ENCODE data around the gene FBXW4.

The FBXW4 gene

GRCh38 chr10:101724446-101724845 lies 29.5 kb upstream of the FBXW4 start:
- no peak for TF ChIP-seq CTCF (IDR thresholded peaks at IDR 0.05; ENCODE audit: low read depth, low read length)

GRCh38 chr10:101723176-101723575 lies 28.2 kb upstream of the FBXW4 start:
- TF ChIP-seq CTCF (IDR thresholded peaks at IDR 0.05; ENCODE audit: low read depth, low read length) = no peak
- DNase-seq (ENCODE audit: extremely low read depth, low read depth) = no peak

More at GRCh38 chr10:101724446-101724845, 29.5 kb upstream of the FBXW4 start:
- DNase-seq (ENCODE audit: extremely low read depth, low read depth) = no peak

- no peak for DNase-seq (ENCODE audit: extremely low read depth, low read depth)
- TF ChIP-seq CTCF (IDR thresholded peaks at IDR 0.05; ENCODE audit: low read depth, low read length) = no peak
Measured at GRCh38 chr10:101721806-101722205, 26.8 kb upstream of the FBXW4 start.

- no peak for TF ChIP-seq CTCF (IDR thresholded peaks at IDR 0.05; ENCODE audit: low read depth, low read length)
Measured at GRCh38 chr10:101720606-101721230, 25.7 kb upstream of the FBXW4 start.

GRCh38 chr10:101718690-101719275 lies 23.8 kb upstream of the FBXW4 start:
- no peak for TF ChIP-seq CTCF (IDR thresholded peaks at IDR 0.05; ENCODE audit: low read depth, low read length)
- no peak for DNase-seq (ENCODE audit: extremely low read depth, low read depth)

More at GRCh38 chr10:101720606-101721230, 25.7 kb upstream of the FBXW4 start:
- no peak for DNase-seq (ENCODE audit: extremely low read depth, low read depth)

- no peak for TF ChIP-seq CTCF (IDR thresholded peaks at IDR 0.05; ENCODE audit: low read depth, low read length)
- no peak for DNase-seq (ENCODE audit: extremely low read depth, low read depth)
Measured at GRCh38 chr10:101716891-101717659, 22.1 kb upstream of the FBXW4 start.

- no peak for TF ChIP-seq CTCF (IDR thresholded peaks at IDR 0.05; ENCODE audit: low read depth, low read length)
- DNase-seq (ENCODE audit: extremely low read depth, low read depth) = no peak
Measured at GRCh38 chr10:101712997-101713396, 18.0 kb upstream of the FBXW4 start.

Data from AG09319 (cell line).